Suprapubic skin (tissue), 4 donors: ENCODE results near the gene RNASEH2B. TPM values are rescaled to one million over a fixed set of nuclear protein-coding genes. Genes with fewer than 3 reads are reported as not detected.

Source experiments
- DNase-seq, 2 donors: peaks; one replicate each; pipeline ENCODE4 v3.0.0-alpha.2; 2019; ENCODE audit warnings: low spot score in 2 of 2
- H3K27ac ChIP-seq: fragments of 200-600 bp; sonication (generic); one replicate; pipeline ENCODE4 v1.5.1; 2019
- H3K27me3 ChIP-seq: fragments of 200-600 bp; sonication (generic); one replicate; pipeline ENCODE4 v1.5.1; 2019
- H3K36me3 ChIP-seq: fragments of 200-600 bp; sonication (generic); one replicate; pipeline ENCODE4 v1.5.1; 2019
- H3K4me1 ChIP-seq: fragments of 200-600 bp; sonication (generic); one replicate; pipeline ENCODE4 v1.5.1; 2019
- H3K4me3 ChIP-seq: fragments of 200-600 bp; sonication (generic); one replicate; pipeline ENCODE4 v1.5.1; 2019; ENCODE audit warnings: mild to moderate bottlenecking
- H3K9me3 ChIP-seq: fragments of 200-600 bp; sonication (generic); one replicate; pipeline ENCODE4 v1.5.1; 2019
- CTCF ChIP-seq, 2 donors: fragments of 200-600 bp in 1 of 2; fragments of 450-650 bp in 1 of 2; sonication (generic) in 1 of 2; IDR thresholded peaks; one replicate each; pipeline ENCODE4 v1.5.1; 2016 to 2019; ENCODE audit warnings: antibody characterized with exemption in 2 of 2, mild to moderate bottlenecking in 1 of 2, moderate library complexity in 1 of 2
- EP300 ChIP-seq: sonication (generic); formaldehyde crosslinking; IDR thresholded peaks from one replicate; pipeline ENCODE4 v1.6.1; 2017; ENCODE audit warnings: antibody characterized with exemption
- POLR2A ChIP-seq, 2 donors: fragments of 450-650 bp; IDR thresholded peaks; one replicate each; pipeline ENCODE4 v1.6.1; 2017; ENCODE audit warnings: antibody characterized with exemption in 2 of 2, mild to moderate bottlenecking in 2 of 2, moderate library complexity in 2 of 2
- POLR2AphosphoS5 ChIP-seq, 3 donors: sonication (generic); formaldehyde crosslinking; IDR thresholded peaks; one replicate each; pipeline ENCODE4 v1.6.1; 2017; ENCODE audit warnings: antibody characterized with exemption in 3 of 3
- WGBS: methylation state at CpG from one replicate; pipeline ENCODE4 v1.1.5; 2018; 5-methylcytosine and 5-hydroxymethylcytosine counted together
- total RNA-seq, 4 donors: library from RNA; depleted of rRNA; stranded (reverse); fragments of >200 nt; gene quantifications; one replicate each; pipeline ENCODE4 v1.1.0, GENCODE V29; 2016

The RNASEH2B gene
- total RNA-seq, 4 donors from 2014 or later = 11.0 to 39.9 (median 21.7) TPM

- no peak for DNase-seq
- WGBS = 90% methylated on average over 7 of the region's 7 CpGs
- Histone ChIP-seq H3K27ac (no peak overlapping the region), H3K9me3 (no peaks in the 10 kb centered on the region), H3K4me1 (peaks cover 23% of the 10 kb centered on the region), H3K27me3 (no peaks in the 10 kb centered on the region), H3K4me3 (no peak overlapping the region), H3K36me3 (no peaks in the 10 kb centered on the region)
- no peak for TF ChIP-seq EP300
- no peak for TF ChIP-seq CTCF (IDR thresholded peaks at IDR 0.05)
- no peak for TF ChIP-seq POLR2AphosphoS5 (IDR thresholded peaks at IDR 0.05)
- TF ChIP-seq POLR2A (IDR thresholded peaks at IDR 0.05) = no peak
Measured at GRCh38 chr13:50907781-50908180, 1.8 kb upstream of the RNASEH2B start.

GRCh38 chr13:50908371-50908770 is 1.2 kb upstream of the RNASEH2B start:
- no peak for TF ChIP-seq POLR2A (IDR thresholded peaks at IDR 0.05)
- no peak for TF ChIP-seq EP300
- no peak for TF ChIP-seq POLR2AphosphoS5 (IDR thresholded peaks at IDR 0.05)
- no peak for TF ChIP-seq CTCF (IDR thresholded peaks at IDR 0.05)
- DNase-seq = no peak
- Histone ChIP-seq H3K27me3 (no peaks in the 10 kb centered on the region), H3K4me1 (peaks cover 23% of the 10 kb centered on the region), H3K4me3 (no peak overlapping the region), H3K27ac (no peak overlapping the region), H3K9me3 (no peaks in the 10 kb centered on the region), H3K36me3 (no peaks in the 10 kb centered on the region)
- WGBS = 64% methylated on average over 4 of the region's 4 CpGs

GRCh38 chr13:50910485-50910805 is 854 bp downstream of the RNASEH2B start:
- Histone ChIP-seq H3K9me3 (no peaks in the 10 kb centered on the region), H3K4me1 (peaks cover 23% of the 10 kb centered on the region), H3K27ac (peak overlapping the region; percentile 77), H3K36me3 (no peaks in the 10 kb centered on the region), H3K27me3 (no peaks in the 10 kb centered on the region), H3K4me3 (peak overlapping the region; percentile 76)
- WGBS = under 1% methylated on average over 12 of the region's 13 CpGs
- no peak for TF ChIP-seq POLR2AphosphoS5 (IDR thresholded peaks at IDR 0.05)
- no peak for TF ChIP-seq EP300
- TF ChIP-seq CTCF (IDR thresholded peaks at IDR 0.05) = no peak
- no peak for TF ChIP-seq POLR2A (IDR thresholded peaks at IDR 0.05)
- peak in 1 of 2 donors; percentile 77 for DNase-seq

GRCh38 chr13:50911081-50911631 is 1.6 kb downstream of the RNASEH2B start:
- no peaks in the 10 kb centered on the region for H3K36me3 ChIP-seq
- 70% methylated on average over 3 of the region's 3 CpGs for WGBS
- no peaks in the 10 kb centered on the region for H3K27me3 ChIP-seq
- peaks cover 23% of the 10 kb centered on the region for H3K4me1 ChIP-seq
- no peak for TF ChIP-seq POLR2AphosphoS5 (IDR thresholded peaks at IDR 0.05)
- TF ChIP-seq EP300 = no peak
- TF ChIP-seq CTCF (IDR thresholded peaks at IDR 0.05) = no peak
- TF ChIP-seq POLR2A (IDR thresholded peaks at IDR 0.05) = no peak
- H3K9me3 ChIP-seq = no peaks in the 10 kb centered on the region
- peak overlapping the region; percentile 76 for H3K4me3 ChIP-seq
- no peak overlapping the region for H3K27ac ChIP-seq
- no peak for DNase-seq

GRCh38 chr13:50911937-50912795 is 2.6 kb downstream of the RNASEH2B start:
- H3K9me3 ChIP-seq = no peaks in the 10 kb centered on the region
- peak; percentile 87 to 89 for DNase-seq
- H3K4me3 ChIP-seq = no peak overlapping the region
- no peaks in the 10 kb centered on the region for H3K36me3 ChIP-seq
- TF ChIP-seq EP300 = no peak
- no peak for TF ChIP-seq POLR2AphosphoS5 (IDR thresholded peaks at IDR 0.05)
- peak; percentile 73 to 76 for TF ChIP-seq CTCF (IDR thresholded peaks at IDR 0.05)
- TF ChIP-seq POLR2A (IDR thresholded peaks at IDR 0.05) = no peak
- WGBS = 65% methylated on average over 9 of the region's 9 CpGs
- H3K27ac ChIP-seq = no peak overlapping the region
- no peaks in the 10 kb centered on the region for H3K27me3 ChIP-seq
- H3K4me1 ChIP-seq = peaks cover 26% of the 10 kb centered on the region
